ENCODE results near the gene NDUFA6. TPM values are rescaled to one million over a fixed set of nuclear protein-coding genes. Genes with fewer than 3 reads are reported as not detected.
"Not testable (repeated sequence)": the region's sequence is repeated elsewhere in the genome, so short reads cannot be mapped to it uniquely, and the experiment has no call there.

Gene NDUFA6
- polyA plus RNA-seq, 1 donor (not counting 4 experiments of a cell fraction or from before 2014, with no cell fraction given) = 86.7 TPM

DNA sequence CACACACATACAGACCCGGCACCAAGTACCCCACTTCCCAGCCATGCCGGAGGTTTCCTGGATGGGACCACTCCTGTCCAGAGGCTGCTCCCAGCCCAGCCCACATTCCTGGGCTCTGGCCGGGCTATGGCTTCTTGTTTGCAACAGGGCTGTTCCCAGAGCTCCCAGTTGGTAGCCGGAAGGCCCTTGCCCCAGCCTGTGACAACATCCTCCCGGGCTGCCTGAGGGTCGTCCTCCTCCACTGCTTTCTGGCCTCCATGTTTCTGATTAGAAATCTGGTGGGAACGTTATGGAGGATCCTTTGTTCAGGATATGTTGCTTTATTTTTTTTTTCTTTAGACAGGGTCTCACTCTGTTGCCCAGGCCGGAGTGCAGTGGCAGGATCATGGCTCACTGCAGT, 41.0 kb upstream of the NDUFA6 start:
- H3K4me3 ChIP-seq (ENCODE audit: control insufficient read depth in 2 of 3, extremely low read depth in 1 of 3, insufficient read depth in 2 of 3, low read depth in 1 of 3, low read length in 3 of 3) = no peak overlapping the region
- no peak overlapping the region for H3K27ac ChIP-seq (ENCODE audit: control insufficient read depth, insufficient read depth, low read length)
- DNase-seq (ENCODE audit: low read depth, low spot score) (no peak), FAIRE-seq (no peak)
- no peak overlapping the region for H3K9ac ChIP-seq (ENCODE audit: control insufficient read depth, extremely low read depth, insufficient read depth, low read length)
- no peaks in the 10 kb centered on the region for H4K20me1 ChIP-seq (ENCODE audit: control insufficient read depth, extremely low read depth, insufficient read depth, low read length)
- H3K27me3 ChIP-seq (ENCODE audit: control insufficient read depth, extremely low read depth, insufficient read depth, low read length) = no peaks in the 10 kb centered on the region
- dilution Hi-C loops (cut with MboI; ENCODE audit: extremely low pct_ligation_motif_present, low sequenced_read_pairs) = no loop called here
- no peak for TF ChIP-seq EZH2 (IDR thresholded peaks at IDR 0.05; ENCODE audit: low read length)
- no peak for TF ChIP-seq CTCF (optimal IDR thresholded peaks at IDR 0.05 in 1 of 3, IDR thresholded peaks at IDR 0.05 in 1 of 3, conservative IDR thresholded peaks at IDR 0.05 in 1 of 3; ENCODE audit: extremely low read depth in 1 of 3, insufficient read depth in 2 of 3, low read length in 3 of 3)
- H2AFZ ChIP-seq (ENCODE audit: control insufficient read depth, low read length) = no peak overlapping the region
- peaks cover 6% of the 10 kb centered on the region for H3K4me1 ChIP-seq (ENCODE audit: control insufficient read depth, extremely low read depth, insufficient read depth, low read length)
- no peaks in the 10 kb centered on the region for H3K36me3 ChIP-seq (ENCODE audit: control insufficient read depth in 2 of 2, extremely low read depth in 1 of 2, insufficient read depth in 2 of 2, low read length in 2 of 2)
- no peaks in the 10 kb centered on the region for H3K79me2 ChIP-seq (ENCODE audit: control insufficient read depth, insufficient read depth, low read length)
- no peak overlapping the region for H3K4me2 ChIP-seq (ENCODE audit: control insufficient read depth, extremely low read depth, insufficient read depth, low read depth, low read length)
- no peaks in the 10 kb centered on the region for H3K9me1 ChIP-seq (ENCODE audit: control insufficient read depth, extremely low read depth, insufficient read depth, low read length)
- H3K9me3 ChIP-seq (ENCODE audit: control insufficient read depth, low read depth, low read length) = no peaks in the 10 kb centered on the region

DNA sequence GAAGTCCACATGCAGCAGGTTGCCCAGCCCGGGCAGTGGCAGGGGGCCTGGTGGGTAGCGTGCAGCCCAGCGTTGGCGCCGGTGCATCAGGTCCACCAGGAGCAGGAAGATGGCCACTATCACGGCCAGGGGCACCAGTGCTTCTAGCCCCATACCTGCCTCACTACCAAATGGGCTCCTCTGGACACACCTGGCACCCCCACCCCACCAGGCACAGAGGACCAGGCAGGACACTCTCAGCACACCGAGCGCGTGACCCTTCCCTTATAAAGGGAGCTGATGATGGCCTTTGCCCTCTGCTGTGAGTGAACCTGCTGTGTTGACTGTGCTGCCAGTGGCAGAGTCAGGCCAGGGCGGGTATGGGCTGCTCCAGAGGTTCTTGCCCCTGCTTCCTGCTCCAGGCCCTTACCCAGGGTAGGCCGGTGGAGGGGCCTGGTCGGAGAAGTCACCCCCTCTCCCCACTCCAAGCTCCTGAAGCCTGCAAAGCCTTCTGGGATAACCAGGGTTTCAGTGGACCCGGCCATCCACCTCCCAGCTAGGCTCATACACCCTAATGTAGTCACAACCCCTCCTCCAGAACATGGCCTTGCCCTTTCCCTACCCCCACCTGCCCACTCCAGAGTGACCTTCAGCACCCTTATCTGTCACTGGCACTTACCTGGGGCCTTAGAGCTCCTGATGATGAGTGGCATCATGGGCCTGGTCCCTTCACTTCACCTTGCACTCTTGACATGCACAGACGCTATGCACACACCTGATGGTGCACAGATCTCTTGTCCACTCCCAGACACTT, 40.3 kb upstream of the NDUFA6 start, which contains the start of gene CYP2D6:
CYP2D6 (minus strand) TSS at position 172 of the 793 bp plus-strand sequence; CDS start at position 153, 19 bp downstream.
- H3K9me1 ChIP-seq (ENCODE audit: control insufficient read depth, extremely low read depth, insufficient read depth, low read length); H3K4me2 ChIP-seq (ENCODE audit: control insufficient read depth, extremely low read depth, insufficient read depth, low read depth, low read length); H3K9ac ChIP-seq (ENCODE audit: control insufficient read depth, extremely low read depth, insufficient read depth, low read length); DNase-seq (ENCODE audit: low read depth, low spot score); H3K9me3 ChIP-seq (ENCODE audit: control insufficient read depth, low read depth, low read length); H3K4me3 ChIP-seq (ENCODE audit: control insufficient read depth in 2 of 3, extremely low read depth in 1 of 3, insufficient read depth in 2 of 3, low read depth in 1 of 3, low read length in 3 of 3); FAIRE-seq; H4K20me1 ChIP-seq (ENCODE audit: control insufficient read depth, extremely low read depth, insufficient read depth, low read length); H3K4me1 ChIP-seq (ENCODE audit: control insufficient read depth, extremely low read depth, insufficient read depth, low read length); H3K27me3 ChIP-seq (ENCODE audit: control insufficient read depth, extremely low read depth, insufficient read depth, low read length); H3K79me2 ChIP-seq (ENCODE audit: control insufficient read depth, insufficient read depth, low read length); H3K36me3 ChIP-seq (ENCODE audit: control insufficient read depth in 2 of 2, extremely low read depth in 1 of 2, insufficient read depth in 2 of 2, low read length in 2 of 2); H2AFZ ChIP-seq (ENCODE audit: control insufficient read depth, low read length); H3K27ac ChIP-seq (ENCODE audit: control insufficient read depth, insufficient read depth, low read length); dilution Hi-C loops (cut with MboI; ENCODE audit: extremely low pct_ligation_motif_present, low sequenced_read_pairs): not testable (repeated sequence)

- FAIRE-seq; H3K27me3 ChIP-seq (ENCODE audit: control insufficient read depth, extremely low read depth, insufficient read depth, low read length); H3K4me1 ChIP-seq (ENCODE audit: control insufficient read depth, extremely low read depth, insufficient read depth, low read length); H3K9me1 ChIP-seq (ENCODE audit: control insufficient read depth, extremely low read depth, insufficient read depth, low read length); H3K36me3 ChIP-seq (ENCODE audit: control insufficient read depth in 2 of 2, extremely low read depth in 1 of 2, insufficient read depth in 2 of 2, low read length in 2 of 2); H3K79me2 ChIP-seq (ENCODE audit: control insufficient read depth, insufficient read depth, low read length); H3K9ac ChIP-seq (ENCODE audit: control insufficient read depth, extremely low read depth, insufficient read depth, low read length); DNase-seq (ENCODE audit: low read depth, low spot score); H3K9me3 ChIP-seq (ENCODE audit: control insufficient read depth, low read depth, low read length); H2AFZ ChIP-seq (ENCODE audit: control insufficient read depth, low read length); H3K4me2 ChIP-seq (ENCODE audit: control insufficient read depth, extremely low read depth, insufficient read depth, low read depth, low read length); H4K20me1 ChIP-seq (ENCODE audit: control insufficient read depth, extremely low read depth, insufficient read depth, low read length); dilution Hi-C loops (cut with MboI; ENCODE audit: extremely low pct_ligation_motif_present, low sequenced_read_pairs); H3K4me3 ChIP-seq (ENCODE audit: control insufficient read depth in 2 of 3, extremely low read depth in 1 of 3, insufficient read depth in 2 of 3, low read depth in 1 of 3, low read length in 3 of 3); H3K27ac ChIP-seq (ENCODE audit: control insufficient read depth, insufficient read depth, low read length): not testable (repeated sequence)
Measured at GRCh38 chr22:42130182-42130581, 39.6 kb upstream of the NDUFA6 start.

DNA sequence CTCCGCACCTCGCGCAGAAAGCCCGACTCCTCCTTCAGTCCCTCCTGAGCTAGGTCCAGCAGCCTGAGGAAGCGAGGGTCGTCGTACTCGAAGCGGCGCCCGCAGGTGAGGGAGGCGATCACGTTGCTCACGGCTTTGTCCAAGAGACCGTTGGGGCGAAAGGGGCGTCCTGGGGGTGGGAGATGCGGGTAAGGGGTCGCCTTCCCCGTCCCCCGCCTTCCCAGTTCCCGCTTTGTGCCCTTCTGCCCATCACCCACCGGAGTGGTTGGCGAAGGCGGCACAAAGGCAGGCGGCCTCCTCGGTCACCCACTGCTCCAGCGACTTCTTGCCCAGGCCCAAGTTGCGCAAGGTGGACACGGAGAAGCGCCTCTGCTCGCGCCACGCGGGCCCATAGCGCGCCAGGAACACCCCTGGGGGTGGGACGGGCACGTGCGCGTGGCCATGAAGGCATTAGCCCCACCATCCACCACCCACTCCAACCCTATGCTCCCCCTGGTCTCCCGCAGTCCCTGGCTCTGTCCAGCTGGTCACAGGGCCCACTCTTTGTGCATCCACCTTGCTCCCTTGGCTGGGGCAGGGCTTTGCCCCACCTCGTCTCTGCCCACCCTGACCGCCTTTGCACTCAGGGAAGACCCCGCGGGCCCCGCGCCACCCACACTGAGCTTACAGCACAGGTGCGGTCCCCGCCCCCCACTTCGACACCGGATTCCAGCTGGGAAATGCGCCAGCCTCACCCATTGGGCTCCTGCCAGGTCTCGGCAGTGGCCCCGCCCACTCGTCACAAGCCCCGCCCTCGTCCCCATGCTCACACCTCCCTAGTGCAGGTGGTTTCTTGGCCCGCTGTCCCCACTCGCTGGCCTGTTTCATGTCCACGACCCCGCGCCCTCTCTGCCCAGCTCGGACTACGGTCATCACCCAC, 38.5 kb upstream of the NDUFA6 start:
- dilution Hi-C loops (cut with MboI; ENCODE audit: extremely low pct_ligation_motif_present, low sequenced_read_pairs); H3K9me1 ChIP-seq (ENCODE audit: control insufficient read depth, extremely low read depth, insufficient read depth, low read length); H3K4me1 ChIP-seq (ENCODE audit: control insufficient read depth, extremely low read depth, insufficient read depth, low read length); H3K36me3 ChIP-seq (ENCODE audit: control insufficient read depth in 2 of 2, extremely low read depth in 1 of 2, insufficient read depth in 2 of 2, low read length in 2 of 2); H3K4me2 ChIP-seq (ENCODE audit: control insufficient read depth, extremely low read depth, insufficient read depth, low read depth, low read length); H3K79me2 ChIP-seq (ENCODE audit: control insufficient read depth, insufficient read depth, low read length); H3K27me3 ChIP-seq (ENCODE audit: control insufficient read depth, extremely low read depth, insufficient read depth, low read length); H3K9me3 ChIP-seq (ENCODE audit: control insufficient read depth, low read depth, low read length); DNase-seq (ENCODE audit: low read depth, low spot score); H3K27ac ChIP-seq (ENCODE audit: control insufficient read depth, insufficient read depth, low read length); H2AFZ ChIP-seq (ENCODE audit: control insufficient read depth, low read length); H4K20me1 ChIP-seq (ENCODE audit: control insufficient read depth, extremely low read depth, insufficient read depth, low read length); H3K9ac ChIP-seq (ENCODE audit: control insufficient read depth, extremely low read depth, insufficient read depth, low read length); FAIRE-seq; H3K4me3 ChIP-seq (ENCODE audit: control insufficient read depth in 2 of 3, extremely low read depth in 1 of 3, insufficient read depth in 2 of 3, low read depth in 1 of 3, low read length in 3 of 3): not testable (repeated sequence)
